Measurements from ENCODE around the gene PPP1R27. TPM values are rescaled to one million over a fixed set of nuclear protein-coding genes. Genes with fewer than 3 reads are reported as not detected.

The PPP1R27 gene
- total RNA-seq, 1 donor from 2014 or later, result not detected

GRCh38 chr17:81845361-81845760 is 10.5 kb upstream of the PPP1R27 start:
- no peak for DNase-seq (ENCODE audit: extremely low spot score, unreplicated experiment)
- no peaks in the 10 kb centered on the region for H3K9me3 Mint-ChIP-seq
- H3K36me3 Mint-ChIP-seq, result peaks cover 3% of the 10 kb centered on the region
- no peak overlapping the region for H3K27ac Mint-ChIP-seq
- no peaks in the 10 kb centered on the region for H3K27me3 Mint-ChIP-seq
- TF ChIP-seq CTCF (conservative IDR thresholded peaks at IDR 0.05), result no peak
- H3K4me1 Mint-ChIP-seq (ENCODE audit: unreplicated experiment), result no peaks in the 10 kb centered on the region
- H3K4me3 Mint-ChIP-seq, result no peak overlapping the region

DNA sequence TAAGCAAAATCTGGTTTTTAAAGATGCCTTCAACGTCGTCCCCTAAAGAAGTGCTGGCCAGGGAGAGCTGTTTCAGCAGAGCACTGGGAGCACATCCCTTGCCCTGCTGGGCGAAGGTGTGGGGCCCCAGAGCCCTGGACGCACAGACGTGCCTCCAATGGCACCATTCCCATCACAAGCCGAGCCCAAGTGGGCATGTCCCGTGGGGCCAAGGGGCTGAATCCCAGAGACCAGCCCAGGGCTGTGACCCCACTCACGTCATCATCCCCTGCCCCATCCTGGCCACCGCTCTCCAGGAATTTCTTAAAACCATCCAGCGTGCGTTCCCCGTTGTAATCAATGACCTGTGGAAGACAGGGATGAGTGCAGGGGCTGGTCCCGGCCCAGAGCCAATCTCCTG is 10.0 kb upstream of the PPP1R27 start:
- no peaks in the 10 kb centered on the region for H3K9me3 Mint-ChIP-seq
- no peaks in the 10 kb centered on the region for H3K4me1 Mint-ChIP-seq (ENCODE audit: unreplicated experiment)
- no peaks in the 10 kb centered on the region for H3K27me3 Mint-ChIP-seq
- no peak overlapping the region for H3K4me3 Mint-ChIP-seq
- DNase-seq (ENCODE audit: extremely low spot score, unreplicated experiment), result no peak
- TF ChIP-seq CTCF (conservative IDR thresholded peaks at IDR 0.05), result no peak
- H3K36me3 Mint-ChIP-seq, result peaks cover 3% of the 10 kb centered on the region
- H3K27ac Mint-ChIP-seq, result no peak overlapping the region

DNA sequence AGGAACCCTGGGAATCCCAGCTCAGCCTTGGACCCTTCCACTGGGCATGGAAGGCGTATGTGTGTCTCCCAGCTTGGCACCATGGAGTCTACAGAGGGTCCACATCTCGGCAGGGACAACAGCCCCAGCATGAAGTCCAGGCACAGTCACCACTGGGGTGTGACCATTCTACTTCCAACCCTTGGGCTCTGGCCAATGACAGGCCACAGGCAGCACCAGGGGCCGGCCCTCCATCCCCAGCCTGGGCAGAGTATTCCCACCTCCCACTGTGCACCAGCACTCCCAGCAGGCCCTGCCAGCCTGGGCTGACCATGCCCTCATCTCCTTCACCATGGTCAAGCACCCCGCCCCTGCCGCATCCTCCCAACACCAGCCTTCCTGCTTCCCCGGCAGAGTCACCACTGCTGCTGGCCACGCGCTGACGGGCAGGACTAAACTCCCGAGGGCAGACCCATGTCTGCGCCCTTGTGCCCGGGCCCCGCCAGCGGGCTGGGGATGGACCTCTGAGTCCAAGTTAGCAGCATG is 9.5 kb upstream of the PPP1R27 start:
- no peak for DNase-seq (ENCODE audit: extremely low spot score, unreplicated experiment)
- Mint-ChIP-seq H3K4me1 (ENCODE audit: unreplicated experiment) (no peaks in the 10 kb centered on the region), H3K27me3 (no peaks in the 10 kb centered on the region), H3K27ac (no peak overlapping the region), H3K9me3 (no peaks in the 10 kb centered on the region), H3K4me3 (no peak overlapping the region), H3K36me3 (peaks cover 3% of the 10 kb centered on the region)
- TF ChIP-seq CTCF (conservative IDR thresholded peaks at IDR 0.05), result no peak

- Mint-ChIP-seq H3K4me1 (ENCODE audit: unreplicated experiment) (no peaks in the 10 kb centered on the region), H3K27me3 (no peaks in the 10 kb centered on the region), H3K36me3 (peaks cover 3% of the 10 kb centered on the region), H3K9me3 (no peaks in the 10 kb centered on the region), H3K27ac (no peak overlapping the region), H3K4me3 (no peak overlapping the region)
- no peak for DNase-seq (ENCODE audit: extremely low spot score, unreplicated experiment)
- TF ChIP-seq CTCF (conservative IDR thresholded peaks at IDR 0.05), result no peak
Observed at GRCh38 chr17:81843713-81844326, 9.0 kb upstream of the PPP1R27 start.

DNA sequence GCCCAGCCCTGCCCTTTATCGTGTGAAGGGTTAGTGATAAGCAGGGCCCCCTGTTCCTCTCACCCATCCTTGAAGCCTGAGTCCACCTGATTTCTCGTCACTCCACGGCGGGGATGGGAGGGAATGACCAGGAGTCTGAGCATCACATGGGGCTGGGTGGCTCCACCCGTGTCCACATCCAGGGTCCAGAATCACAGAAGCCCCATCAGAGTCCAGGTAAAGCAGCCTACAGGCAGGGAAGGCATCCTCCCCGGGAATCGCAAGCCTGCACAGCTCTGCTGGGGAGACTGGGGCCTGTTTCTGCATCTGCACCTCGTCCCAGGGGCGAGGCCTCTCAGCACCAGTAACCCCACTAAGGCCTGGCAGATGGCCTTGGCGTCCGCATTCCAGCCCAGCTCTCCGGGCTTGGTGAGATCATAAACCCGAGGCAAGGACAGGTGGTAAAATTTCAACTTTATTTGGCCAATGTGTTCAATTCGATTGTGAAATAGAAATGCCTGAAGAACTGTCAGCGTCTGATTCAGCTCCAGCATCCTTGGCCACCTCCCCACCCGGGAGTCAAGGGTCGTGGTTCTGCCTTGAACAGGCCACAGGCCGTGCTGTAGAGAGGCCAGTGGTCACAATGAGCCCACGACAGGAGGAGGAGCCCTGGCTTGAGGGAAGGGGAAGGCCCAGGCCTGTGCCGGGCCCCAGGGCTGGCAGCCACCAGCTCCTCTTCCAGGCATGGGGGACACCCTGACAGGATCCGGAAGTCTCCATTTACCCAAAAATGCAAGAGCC is 8.1 kb upstream of the PPP1R27 start:
- no peak overlapping the region for H3K27ac Mint-ChIP-seq

More for the DNA sequence above, 8.1 kb upstream of the PPP1R27 start:
- Mint-ChIP-seq H3K27me3 (no peaks in the 10 kb centered on the region), H3K36me3 (peaks cover 3% of the 10 kb centered on the region), H3K4me1 (ENCODE audit: unreplicated experiment) (no peaks in the 10 kb centered on the region), H3K9me3 (no peaks in the 10 kb centered on the region), H3K4me3 (no peak overlapping the region)
- TF ChIP-seq CTCF (conservative IDR thresholded peaks at IDR 0.05), result no peak
- DNase-seq (ENCODE audit: extremely low spot score, unreplicated experiment), result no peak

Data from type B pancreatic cell (in vitro differentiated cells).